ENCODE results near the gene IKBIP.
A peak's percentile ranks its signal among the peaks of the same experiment; 100 is the strongest.
"Not testable (repeated sequence)": the region's sequence is repeated elsewhere in the genome, so short reads cannot be mapped to it uniquely, and the experiment has no call there.

IKBIP gene, protein sequence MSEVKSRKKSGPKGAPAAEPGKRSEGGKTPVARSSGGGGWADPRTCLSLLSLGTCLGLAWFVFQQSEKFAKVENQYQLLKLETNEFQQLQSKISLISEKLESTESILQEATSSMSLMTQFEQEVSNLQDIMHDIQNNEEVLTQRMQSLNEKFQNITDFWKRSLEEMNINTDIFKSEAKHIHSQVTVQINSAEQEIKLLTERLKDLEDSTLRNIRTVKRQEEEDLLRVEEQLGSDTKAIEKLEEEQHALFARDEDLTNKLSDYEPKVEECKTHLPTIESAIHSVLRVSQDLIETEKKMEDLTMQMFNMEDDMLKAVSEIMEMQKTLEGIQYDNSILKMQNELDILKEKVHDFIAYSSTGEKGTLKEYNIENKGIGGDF

DNA sequence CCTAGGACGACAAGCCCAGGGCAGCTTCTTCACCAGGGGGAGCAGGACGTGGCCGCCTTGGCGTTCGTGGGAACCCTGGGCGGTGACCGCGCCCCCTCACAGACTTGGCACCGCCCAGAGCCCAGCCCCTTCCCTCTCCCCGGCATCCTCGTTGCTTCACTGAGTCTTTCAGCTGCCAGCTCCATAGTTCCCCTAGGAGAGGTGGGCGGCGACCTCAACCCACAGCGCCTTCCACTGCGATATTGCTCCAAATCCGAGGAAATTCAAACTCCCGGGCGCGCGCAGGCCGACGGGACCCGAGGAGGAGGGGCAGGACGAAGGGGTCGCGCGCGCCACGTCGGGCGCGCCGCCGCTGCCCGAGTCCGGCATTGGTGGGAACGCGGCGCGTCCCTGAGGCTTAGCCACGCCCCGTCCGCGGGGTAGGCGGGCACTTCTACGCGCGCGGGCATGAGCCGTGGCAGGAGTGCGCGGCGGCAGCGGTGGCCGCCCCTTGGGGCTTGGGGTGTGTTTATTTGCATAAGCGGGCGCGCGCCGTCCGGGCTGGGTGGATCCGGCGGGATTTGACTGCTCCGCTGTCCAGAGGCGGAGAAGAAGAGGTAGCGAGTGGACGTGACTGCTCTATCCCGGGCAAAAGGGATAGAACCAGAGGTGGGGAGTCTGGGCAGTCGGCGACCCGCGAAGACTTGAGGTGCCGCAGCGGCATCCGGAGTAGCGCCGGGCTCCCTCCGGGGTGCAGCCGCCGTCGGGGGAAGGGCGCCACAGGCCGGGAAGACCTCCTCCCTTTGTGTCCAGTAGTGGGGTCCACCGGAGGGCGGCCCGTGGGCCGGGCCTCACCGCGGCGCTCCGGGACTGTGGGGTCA, at the start of gene IKBIP, which contains the start of gene APAF1:
TSS of gene IKBIP (minus strand) at position 77 of the 860 bp plus-strand sequence. CDS start 87 bp downstream, outside the sequence.
TSS of gene APAF1 (plus strand) at position 579 of the 860 bp plus-strand sequence. CDS start 3,070 bp downstream, outside the sequence.
- DNase-seq, result peak; percentile 93

DNA sequence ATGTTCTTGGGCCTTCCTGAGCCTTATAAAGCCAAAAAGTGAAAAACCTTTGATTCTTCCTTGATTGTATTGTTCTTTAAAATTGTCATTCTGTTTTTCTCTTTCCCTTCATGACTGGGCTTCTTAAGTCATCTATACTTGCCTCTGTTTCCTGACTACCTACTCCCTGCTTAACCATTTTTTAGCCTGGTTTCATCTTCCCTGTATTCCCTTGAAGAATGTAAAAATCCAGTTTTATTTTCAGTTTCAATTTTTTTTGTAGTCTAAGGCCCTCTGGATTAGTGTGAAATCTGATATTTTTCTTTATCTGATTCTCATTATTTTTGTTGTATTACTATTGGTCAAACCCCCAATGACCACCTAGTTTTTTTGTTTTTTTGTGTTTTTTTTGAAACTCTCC, 46.8 kb upstream of the IKBIP start:
- DNase-seq, result no peak

DNA sequence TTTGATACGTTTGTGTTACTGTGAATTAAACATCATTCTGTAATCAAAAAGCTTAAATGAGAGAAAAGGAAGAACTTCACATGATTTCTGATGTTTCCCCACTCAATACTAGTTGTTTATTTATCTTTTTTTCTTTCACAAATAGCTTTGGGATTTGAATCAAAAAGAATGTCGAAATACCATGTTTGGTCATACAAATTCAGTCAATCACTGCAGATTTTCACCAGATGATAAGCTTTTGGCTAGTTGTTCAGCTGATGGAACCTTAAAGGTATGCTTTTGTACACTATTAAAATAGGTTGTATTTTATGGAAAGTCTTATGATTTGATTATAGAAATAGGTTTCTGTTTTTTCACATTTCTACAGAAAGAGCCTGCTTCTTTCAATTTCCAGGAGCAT, 42.0 kb upstream of the IKBIP start:
- no peak for DNase-seq

DNA sequence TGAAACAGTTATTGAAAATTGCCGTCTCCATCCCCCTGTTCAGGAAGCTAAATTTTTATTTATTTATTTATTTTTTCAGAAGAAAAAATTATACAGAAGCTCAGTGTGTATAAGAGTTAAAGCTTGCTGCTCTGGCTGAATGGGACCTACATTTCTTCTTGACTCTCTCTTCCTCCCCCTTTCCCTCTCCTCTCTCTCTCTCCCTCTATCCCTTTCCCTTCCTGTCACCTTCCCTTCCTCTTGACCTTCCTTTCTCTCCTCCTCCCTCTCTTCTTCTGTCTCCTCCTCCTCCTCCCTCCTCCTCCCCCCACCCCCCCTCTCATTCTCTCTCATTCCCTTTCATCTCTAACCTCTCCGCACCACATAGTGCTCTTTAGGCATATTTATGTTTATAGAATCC, 39.6 kb upstream of the IKBIP start:
- DNase-seq, result no peak

DNA sequence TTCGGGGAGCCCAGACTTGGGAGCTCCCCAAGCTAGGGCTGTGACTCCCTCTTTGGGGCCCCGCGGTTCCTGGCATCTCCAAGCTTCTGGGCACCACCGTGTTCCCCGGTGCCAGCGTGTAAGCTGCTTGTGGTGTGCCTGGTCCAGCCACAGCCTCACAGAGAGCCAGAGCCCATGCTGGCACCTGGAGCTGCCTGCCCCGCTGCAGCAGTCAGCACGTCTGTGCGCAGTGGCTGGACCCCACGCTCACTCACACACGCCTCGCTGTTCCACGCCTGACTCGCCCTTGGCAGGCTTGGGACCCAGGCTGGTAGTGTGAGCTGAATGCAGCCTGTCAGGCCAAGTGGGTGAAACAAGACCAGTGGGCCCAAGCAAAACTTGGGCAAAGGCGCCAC, 35.0 kb upstream of the IKBIP start:
- DNase-seq, result no peak

DNA sequence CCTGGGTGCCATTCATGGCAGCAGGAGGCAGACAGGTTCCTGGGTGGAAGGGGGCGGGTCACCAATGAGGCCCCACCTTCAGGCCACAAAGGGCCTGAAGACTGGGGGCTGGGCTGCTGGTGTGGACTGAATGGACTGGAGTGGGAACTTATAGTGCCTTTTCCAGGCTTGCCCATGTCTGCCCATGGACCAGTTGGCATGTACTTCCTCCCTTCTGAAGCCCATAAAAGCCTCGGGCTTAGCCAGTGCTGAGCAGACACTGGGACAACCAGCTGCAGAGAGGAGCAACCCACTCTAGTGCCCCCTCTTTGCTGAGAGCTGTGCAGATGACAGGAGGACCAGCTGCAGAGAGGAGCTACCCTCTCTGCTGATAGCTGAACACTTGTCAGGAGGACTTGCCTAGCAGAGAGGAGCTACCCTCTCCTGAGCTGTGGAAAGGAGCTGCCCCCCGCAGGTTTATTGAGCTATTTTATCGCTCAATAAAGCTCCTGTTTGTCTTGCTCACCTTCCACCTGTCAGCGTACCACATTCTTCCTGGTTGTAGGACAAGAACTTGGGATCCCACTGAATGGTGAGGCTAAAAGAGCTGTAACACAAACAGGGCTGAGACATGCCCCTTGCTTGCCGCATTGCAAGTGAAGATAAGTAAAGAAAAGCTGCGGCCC, 34.5 kb upstream of the IKBIP start:
- no peak for DNase-seq

DNA sequence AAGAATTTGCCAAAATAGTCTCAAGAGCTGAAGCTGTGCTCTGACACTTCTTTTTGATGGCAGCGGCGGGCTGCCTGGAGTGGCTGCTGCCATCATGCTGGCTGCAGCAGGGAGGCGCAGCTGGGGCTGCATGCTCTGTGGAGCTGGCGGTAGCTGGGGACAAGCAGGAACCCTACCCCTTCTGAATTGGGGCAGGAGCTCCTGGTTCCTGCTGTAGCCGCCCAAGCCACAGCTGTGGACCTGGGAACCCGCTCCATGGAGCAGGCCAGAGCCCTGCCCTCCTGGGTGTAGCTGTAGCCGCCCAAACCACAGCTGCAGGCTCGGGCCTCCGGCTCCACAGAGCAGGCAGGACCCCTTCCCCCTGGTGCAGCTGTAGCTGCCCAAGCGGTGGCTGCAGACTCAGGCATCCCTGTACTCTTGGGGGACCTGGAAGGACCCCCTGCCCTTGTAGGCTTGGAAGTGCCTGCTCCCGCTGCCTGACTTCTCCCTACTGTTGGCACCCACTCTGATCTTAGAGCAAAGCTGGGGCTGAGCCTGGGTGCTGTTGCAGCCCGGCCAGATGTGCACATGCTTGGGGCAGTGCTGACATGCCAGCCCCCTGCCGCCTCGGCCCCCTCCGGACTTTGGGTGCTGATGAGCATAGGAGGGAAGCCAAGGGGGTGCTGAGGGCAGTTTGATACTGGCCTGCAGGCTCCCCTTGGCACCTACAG, 33.8 kb upstream of the IKBIP start:
- no peak for DNase-seq

DNA sequence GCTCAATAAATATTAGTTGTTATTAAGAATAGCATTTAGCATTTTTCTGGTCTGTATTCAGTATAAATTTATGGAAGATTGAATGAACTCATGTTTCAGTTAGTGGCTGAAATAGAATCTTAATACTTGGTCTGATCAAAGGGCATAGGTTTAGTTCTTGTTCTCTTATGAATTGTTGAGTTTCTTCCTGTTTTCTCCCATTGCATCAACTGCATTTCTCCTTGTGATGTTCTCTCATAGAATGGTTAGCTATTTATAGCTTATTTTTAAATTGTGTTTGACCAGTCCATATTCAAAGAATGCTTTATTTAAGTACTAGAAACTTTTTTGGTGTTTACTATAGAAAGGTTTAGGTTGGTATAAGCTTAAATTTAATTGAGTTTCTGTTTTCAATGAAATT, 30.3 kb upstream of the IKBIP start:
- no peak for DNase-seq

DNA sequence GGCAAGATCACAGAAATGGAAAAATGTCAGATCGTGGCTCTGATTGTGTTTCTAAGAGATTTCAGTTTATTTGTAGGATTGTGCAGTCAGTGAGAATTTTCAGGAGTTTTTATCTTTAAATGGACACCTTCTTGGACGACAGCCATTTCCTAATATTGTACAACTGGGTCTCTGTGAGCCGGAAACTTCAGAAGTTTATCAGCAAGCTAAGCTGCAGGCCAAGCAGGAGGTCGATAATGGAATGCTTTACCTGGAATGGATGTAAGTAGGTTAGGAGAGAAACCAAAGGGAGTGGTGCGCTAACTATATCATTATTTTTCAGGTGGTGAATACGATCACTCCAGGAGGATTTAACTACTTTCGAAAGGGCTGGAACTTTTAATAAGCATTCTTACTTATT, 26.9 kb upstream of the IKBIP start:
- no peak for DNase-seq

DNA sequence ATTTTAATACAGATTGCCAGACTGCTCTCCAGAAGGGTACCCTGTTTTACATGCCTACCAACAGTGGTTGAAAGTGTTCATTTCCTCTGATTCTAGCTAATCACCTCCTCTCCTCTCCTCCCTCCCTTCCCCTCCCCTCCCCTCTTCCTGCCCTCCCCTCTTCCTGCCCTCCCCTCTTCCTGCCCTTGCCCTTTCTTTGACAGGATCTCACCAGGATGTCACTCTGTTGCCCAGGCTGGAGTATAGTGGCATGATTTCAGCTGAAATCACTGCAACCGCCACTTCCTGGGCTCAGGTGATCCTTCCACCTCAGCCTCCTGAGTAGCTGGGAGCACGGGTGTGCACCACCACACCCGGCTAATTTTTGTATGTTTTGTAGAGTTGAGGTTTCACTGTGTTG, 25.2 kb upstream of the IKBIP start:
- DNase-seq, result no peak

DNA sequence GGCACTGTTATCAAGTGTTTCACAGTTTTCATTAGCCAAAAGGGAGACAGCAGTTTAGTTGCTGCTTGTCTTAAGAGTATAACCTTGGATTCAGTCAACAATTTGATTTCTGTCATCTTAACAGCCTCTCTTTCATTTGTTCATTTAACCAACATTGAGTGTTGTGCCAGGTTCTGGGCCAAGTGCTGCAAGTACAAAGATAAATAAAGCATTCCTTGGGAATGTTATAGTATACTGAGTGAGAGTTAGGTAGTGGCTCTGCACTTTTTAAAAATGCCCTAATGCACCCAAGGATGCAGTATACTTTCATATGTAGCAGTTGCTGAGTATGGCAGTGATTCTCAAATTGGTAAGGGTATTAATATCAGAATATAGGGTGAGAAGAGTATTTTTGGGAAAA, 15.9 kb upstream of the IKBIP start:
- DNase-seq, result no peak

DNA sequence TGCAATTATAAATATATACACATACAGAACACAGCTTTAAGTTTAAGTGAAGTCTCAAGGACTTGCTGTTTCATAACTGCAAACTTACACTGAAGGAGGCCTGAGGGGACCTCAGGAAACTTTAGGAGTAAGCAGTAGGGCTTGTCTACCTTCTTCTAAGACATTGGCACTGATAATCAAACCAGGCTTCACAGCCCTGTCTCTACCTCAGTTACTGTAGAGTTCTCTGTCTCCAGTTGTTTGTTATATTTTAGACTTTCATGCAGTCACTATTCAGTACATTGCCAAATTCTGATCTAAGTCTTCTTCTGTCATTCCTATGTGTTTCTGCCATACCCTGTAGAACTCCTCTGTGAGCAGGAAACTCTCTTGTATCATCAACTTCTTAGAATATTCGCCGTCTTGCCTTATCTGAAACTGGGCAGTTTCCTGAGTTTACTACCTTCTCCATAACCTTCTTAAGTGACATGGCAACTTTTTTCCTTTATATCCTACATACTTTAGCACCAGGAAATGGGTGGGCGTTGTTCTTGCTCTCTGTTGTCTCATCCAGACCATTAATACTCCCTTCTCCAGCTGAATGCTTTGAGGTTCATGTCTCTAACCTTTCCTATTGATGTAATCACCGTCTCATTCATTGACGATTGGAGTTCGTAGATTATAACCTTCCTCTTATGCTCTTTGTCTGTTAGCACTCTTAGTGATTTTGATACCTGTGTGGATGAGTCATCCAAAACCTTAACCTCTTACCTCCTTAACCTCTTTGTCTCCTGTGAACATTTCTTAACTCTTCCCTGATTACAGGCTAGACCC, 11.9 kb upstream of the IKBIP start:
- no peak for DNase-seq

DNA sequence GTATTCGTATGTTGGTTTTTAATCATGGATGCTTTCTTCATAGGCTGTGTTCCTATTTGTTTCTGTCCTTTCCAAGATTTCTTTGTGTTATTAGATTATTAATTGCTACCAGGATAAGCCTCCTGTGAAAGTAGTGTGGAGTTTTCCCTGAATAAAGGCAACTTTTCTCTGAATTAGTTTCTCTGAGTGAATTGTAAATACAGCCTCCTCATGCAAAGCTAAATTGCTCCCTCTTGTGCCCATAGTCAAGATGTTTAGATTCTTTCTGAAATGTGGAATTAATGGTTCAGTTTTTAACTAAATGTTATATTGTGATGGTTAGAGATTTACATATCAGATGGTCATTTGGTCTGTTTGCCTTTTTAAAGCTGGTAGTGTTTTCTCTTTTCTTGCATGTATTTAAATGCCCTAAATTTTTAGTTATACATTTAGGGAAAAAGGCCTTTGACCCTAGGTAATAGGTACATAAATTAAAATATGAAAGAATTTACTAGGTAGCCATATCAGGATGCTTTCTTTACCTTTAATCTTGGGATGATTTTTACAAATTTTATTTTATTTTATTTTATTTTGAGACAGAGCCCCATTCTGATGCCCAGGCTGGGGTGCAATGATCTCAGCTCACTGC, 9.4 kb upstream of the IKBIP start:
- DNase-seq, result peak; percentile 6

DNA sequence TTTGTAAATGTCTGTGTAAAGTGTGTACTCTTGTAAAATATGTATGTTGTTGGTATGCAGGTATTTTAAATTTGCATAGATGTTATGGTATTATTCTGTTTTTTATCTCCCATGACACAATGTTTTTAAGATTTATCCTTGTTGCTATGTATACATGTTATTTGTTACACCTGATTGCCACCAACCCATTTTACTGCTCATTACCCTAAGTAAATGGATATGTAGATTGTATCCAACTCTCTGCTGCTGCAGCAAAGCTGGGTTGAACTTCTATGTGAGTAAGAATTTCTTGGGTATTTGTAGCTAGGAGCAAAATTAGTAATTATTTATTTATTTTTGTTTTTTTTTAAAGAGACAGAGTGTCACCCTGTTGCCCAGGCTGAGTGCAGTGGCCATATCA, 6.7 kb upstream of the IKBIP start:
- DNase-seq, result no peak

DNA sequence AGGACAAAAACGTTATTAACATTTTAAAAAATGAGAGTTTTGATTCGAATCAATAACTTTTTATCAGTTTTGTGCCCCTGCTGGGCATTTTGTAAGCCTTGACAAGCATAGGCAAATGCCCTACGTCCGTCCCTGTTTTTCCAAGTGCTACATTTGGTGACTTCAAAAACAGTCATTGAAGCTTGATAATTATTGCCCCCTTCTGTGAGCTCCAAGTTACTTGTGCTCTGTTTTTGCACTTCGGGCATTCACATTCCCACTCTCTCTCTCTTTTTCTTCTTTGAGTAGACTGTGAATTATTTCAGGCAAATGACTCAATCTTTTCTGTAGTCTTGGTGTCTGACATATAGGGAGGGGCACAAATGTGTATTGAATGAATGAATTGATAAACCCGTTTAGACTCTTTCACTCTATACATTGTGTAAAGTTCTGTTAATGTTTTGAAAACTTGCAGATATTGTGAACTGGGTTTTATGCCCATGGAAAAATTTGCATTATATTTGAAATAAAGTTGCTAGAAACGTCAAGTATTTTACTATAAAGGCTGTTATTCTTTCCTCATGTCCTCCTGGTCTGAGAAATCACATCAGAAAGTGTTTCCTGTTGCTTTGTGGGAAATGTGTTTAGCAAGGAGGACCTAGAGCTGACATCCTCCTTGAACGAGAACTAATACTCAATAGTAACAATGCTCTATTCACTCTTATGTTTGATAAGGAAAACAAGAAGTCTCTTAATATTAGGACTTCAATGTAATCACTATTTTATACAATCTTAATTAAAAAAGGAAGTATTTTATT, 1.9 kb upstream of the IKBIP start:
- DNase-seq, result no peak

DNA sequence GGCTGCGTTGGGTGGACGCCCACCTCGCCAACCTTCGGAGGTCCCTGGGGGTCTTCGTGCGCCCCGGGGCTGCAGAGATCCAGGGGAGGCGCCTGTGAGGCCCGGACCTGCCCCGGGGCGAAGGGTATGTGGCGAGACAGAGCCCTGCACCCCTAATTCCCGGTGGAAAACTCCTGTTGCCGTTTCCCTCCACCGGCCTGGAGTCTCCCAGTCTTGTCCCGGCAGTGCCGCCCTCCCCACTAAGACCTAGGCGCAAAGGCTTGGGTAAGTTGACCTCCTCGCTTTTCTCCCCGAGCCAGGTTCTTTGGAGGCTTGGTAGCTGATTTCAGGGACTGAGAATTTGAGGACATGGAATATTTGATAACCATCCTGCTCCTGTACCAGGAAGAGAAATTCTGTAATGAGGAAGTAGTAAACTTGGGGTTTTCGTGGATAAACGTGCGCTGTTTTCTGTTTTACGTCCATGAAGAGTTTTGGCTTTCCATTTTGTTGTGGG, 1.0 kb upstream of the IKBIP start:
- DNase-seq, result no peak

DNA sequence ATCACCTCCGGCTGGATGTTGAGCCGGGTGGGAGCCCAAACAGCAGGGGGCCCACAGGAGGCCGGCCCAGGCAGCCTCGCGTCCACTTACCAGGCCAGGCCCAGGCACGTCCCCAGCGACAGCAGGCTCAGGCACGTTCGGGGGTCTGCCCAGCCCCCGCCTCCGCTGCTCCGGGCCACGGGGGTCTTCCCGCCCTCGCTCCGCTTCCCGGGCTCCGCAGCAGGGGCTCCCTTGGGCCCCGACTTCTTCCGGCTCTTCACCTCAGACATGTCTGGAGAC, 216 bp downstream of the IKBIP start:
- DNase-seq, result no peak

DNA sequence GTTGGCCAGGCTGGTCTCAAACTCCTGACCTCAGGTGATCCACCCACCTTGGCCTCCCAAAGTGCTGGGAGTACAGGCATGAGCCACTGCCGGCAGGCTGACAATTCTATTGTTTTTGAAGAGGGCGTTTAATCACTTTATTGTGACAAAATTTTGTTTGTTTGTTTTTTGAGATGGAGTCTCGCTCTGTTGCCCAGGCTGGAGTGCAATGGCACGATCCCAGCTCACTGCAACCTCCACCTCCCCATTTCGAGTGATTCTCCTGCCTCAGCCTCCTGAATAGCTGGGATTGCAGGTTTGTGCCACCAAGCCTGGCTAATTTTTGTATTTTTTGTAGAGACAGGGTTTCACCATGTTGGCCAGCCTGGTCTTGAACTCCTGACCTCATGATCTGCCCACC, 1.8 kb downstream of the IKBIP start:
- not testable (repeated sequence) for DNase-seq

DNA sequence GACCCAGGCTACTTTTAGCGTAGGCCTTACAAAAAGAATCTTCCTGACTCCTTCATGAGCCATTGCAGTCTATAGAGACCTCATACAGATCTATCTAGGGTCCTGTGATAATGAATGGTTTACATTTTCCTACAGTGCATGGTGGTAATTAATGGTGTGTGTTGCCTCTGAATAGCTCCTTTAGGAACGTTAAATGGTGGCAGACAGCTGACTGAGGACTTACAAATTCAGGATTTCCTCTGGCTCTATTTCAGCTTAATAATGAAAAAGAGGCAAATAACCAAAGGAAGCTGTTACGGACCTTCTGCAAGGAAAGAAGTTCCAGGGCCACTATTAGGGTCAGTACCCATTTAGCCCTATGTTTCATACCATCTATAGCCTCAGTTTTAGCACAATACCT, 5.1 kb downstream of the IKBIP start:
- no peak for DNase-seq

DNA sequence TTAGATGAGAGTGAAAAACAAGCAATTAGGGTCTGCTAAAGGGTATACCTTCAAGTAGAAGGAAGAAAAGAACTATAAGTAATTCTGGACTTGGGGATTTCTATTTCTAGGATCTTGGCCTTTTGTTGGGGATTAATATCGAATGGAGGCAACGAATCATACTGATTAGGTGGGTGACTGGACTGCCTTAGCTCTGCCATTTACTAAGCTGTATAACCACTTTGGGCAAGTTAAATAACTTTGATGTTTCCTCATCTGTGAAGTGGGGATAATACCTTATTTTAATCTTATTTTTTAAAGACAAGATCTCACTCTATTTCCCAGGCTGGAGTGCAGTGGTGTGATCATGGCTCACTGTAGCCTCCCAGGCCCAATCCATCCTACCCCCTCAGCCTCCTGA, 6.6 kb downstream of the IKBIP start:
- DNase-seq, result no peak

DNA sequence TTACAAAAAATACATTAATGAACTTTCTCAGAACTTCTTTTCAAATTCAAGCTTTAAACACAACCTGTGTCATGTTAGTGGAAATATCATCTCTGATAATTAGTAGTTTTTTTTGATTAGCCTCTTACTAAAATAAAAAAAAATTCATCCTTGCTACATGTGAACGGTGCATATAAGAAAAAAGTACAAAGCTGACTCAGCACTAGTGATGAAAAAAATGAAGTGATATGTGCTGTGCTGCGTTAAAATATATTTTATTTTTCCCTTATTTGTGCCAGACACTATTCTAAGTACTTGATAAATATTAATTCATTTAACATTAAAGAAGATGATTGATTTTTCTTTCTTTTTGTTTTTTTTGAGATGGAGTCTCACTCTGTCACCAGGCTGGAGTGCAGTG, 7.5 kb downstream of the IKBIP start:
- no peak for DNase-seq

Data from DMS153 (cell line).